ENCODE measurements around the gene NFYC.

DNA sequence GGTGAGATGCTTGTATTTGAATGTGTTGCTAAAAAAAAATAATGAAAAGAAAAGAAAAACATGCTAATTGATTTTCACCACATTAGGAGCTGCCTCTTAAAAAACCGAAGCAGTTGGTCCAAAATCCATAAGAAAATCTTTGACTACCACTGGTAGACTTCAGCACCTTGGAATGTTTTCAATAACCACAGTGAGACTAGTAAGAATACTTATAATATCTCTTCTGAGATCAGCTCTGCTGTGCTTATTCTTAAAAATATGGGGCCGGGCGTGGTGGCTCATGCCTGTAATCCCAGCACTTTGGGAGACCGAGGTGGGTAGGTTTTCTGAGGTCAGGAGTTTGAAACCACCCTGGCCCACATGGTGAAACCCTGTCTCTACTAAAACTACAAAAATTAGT is 15.1 kb downstream of the NFYC start:
- TF ChIP-seq CTCF (IDR thresholded peaks at IDR 0.05; ENCODE audit: borderline replicate concordance, extremely low read depth, low read length, poor library complexity, severe bottlenecking), result no peak
- no peak for TF ChIP-seq EZH2 (IDR thresholded peaks at IDR 0.05; ENCODE audit: borderline replicate concordance, low read depth, low read length, severe bottlenecking)

All from DND-41 (cell line).